Measurements from ENCODE around the gene BEND5. TPM values are rescaled to one million over a fixed set of nuclear protein-coding genes. Genes with fewer than 3 reads are reported as not detected.

BEND5 gene
- total and polyA plus RNA-seq, 4 donors, result 0.12 to 0.93 (median 0.19) TPM

GRCh38 chr1:48761986-48762385 lies 14.7 kb downstream of the BEND5 start:
- no peak overlapping the region for H3K9ac ChIP-seq (ENCODE audit: low read depth in 1 of 2, low read length in 2 of 2)
- H3K4me1 ChIP-seq (ENCODE audit: control insufficient read depth in 4 of 4, insufficient read depth in 4 of 4, low read length in 3 of 4), result no peaks in the 10 kb centered on the region
- TF ChIP-seq GABPA (IDR thresholded peaks at IDR 0.05 in 1 of 2, conservative IDR thresholded peaks at IDR 0.05 in 1 of 2) (no peak), ZBTB33 (IDR thresholded peaks at IDR 0.05) (no peak), CTCF (IDR thresholded peaks at IDR 0.05; ENCODE audit: low read depth, low read length, missing input control) (no peak), ATF3 (IDR thresholded peaks at IDR 0.05) (no peak), REST (IDR thresholded peaks at IDR 0.05) (no peak), TAF1 (conservative IDR thresholded peaks at IDR 0.05) (no peak), JUND (IDR thresholded peaks at IDR 0.05) (no peak), NR2F2 (IDR thresholded peaks at IDR 0.05) (no peak), YY1 (IDR thresholded peaks at IDR 0.05) (no peak), RAD21 (IDR thresholded peaks at IDR 0.05) (no peak), MAX (IDR thresholded peaks at IDR 0.05) (no peak), HNF4A (conservative IDR thresholded peaks at IDR 0.05) (no peak), FOXA1 (IDR thresholded peaks at IDR 0.05) (no peak), HNF4G (IDR thresholded peaks at IDR 0.05) (no peak)
- 91% methylated on average over 7 of the region's 7 CpGs for WGBS
- no peak overlapping the region for H3K4me3 ChIP-seq (ENCODE audit: low read depth in 1 of 3, low read length in 3 of 3)
- H3K27ac ChIP-seq (ENCODE audit: low read depth in 1 of 2, low read length in 2 of 2), result no peak overlapping the region
- no peaks in the 10 kb centered on the region for H3K9me3 ChIP-seq (ENCODE audit: control insufficient read depth in 4 of 4, low read length in 3 of 4)
- peaks cover 0 to 4% (median 0%) of the 10 kb centered on the region in 4 donors for H3K27me3 ChIP-seq (ENCODE audit: control insufficient read depth in 4 of 4, insufficient read depth in 4 of 4, low read length in 3 of 4)
- H3K36me3 ChIP-seq (ENCODE audit: control insufficient read depth in 4 of 4, insufficient read depth in 3 of 4, low read depth in 1 of 4, low read length in 3 of 4), result no peaks in the 10 kb centered on the region
- DNase-seq (ENCODE audit: low spot score), result no peak

GRCh38 chr1:48761411-48761810 lies 15.3 kb downstream of the BEND5 start:
- H3K9me3 ChIP-seq (ENCODE audit: control insufficient read depth in 4 of 4, low read length in 3 of 4), result no peaks in the 10 kb centered on the region
- peaks cover 0 to 4% (median 0%) of the 10 kb centered on the region in 4 donors for H3K27me3 ChIP-seq (ENCODE audit: control insufficient read depth in 4 of 4, insufficient read depth in 4 of 4, low read length in 3 of 4)
- no peaks in the 10 kb centered on the region for H3K4me1 ChIP-seq (ENCODE audit: control insufficient read depth in 4 of 4, insufficient read depth in 4 of 4, low read length in 3 of 4)
- no peak overlapping the region for H3K27ac ChIP-seq (ENCODE audit: low read depth in 1 of 2, low read length in 2 of 2)
- no peak for DNase-seq (ENCODE audit: low spot score)
- no peak overlapping the region for H3K9ac ChIP-seq (ENCODE audit: low read depth in 1 of 2, low read length in 2 of 2)
- H3K36me3 ChIP-seq (ENCODE audit: control insufficient read depth in 4 of 4, insufficient read depth in 3 of 4, low read depth in 1 of 4, low read length in 3 of 4), result no peaks in the 10 kb centered on the region
- H3K4me3 ChIP-seq (ENCODE audit: low read depth in 1 of 3, low read length in 3 of 3), result no peak overlapping the region
- TF ChIP-seq GABPA (IDR thresholded peaks at IDR 0.05 in 1 of 2, conservative IDR thresholded peaks at IDR 0.05 in 1 of 2), result no peak
- TF ChIP-seq FOXA1 (IDR thresholded peaks at IDR 0.05), result no peak
- no peak for TF ChIP-seq REST (IDR thresholded peaks at IDR 0.05)
- TF ChIP-seq RAD21 (IDR thresholded peaks at IDR 0.05), result no peak
- TF ChIP-seq FOXA2 (IDR thresholded peaks at IDR 0.05), result no peak
- TF ChIP-seq NR2F2 (IDR thresholded peaks at IDR 0.05), result no peak
- TF ChIP-seq CTCF (IDR thresholded peaks at IDR 0.05; ENCODE audit: low read depth, low read length, missing input control), result no peak
- no peak for TF ChIP-seq TAF1 (conservative IDR thresholded peaks at IDR 0.05)
- no peak for TF ChIP-seq ZBTB33 (IDR thresholded peaks at IDR 0.05)
